GM18909 (cell line): Measurements from ENCODE around the gene OR52B2.
A peak's percentile ranks its signal among the peaks of the same experiment; 100 is the strongest.

Source experiments
- ATAC-seq: cut with Tn5 transposase; IDR thresholded peaks from one replicate; pipeline ENCODE4 v1.9.1; 2021; ENCODE audit warnings: mild to moderate bottlenecking; ENCODE audit not compliant: unreplicated experiment, poor library complexity

Gene OR52B2

GRCh38 chr11:6170226-6170625 lies at the start of gene OR52B2:
TSS of gene OR52B2 (minus strand) at chr11:6170326. CDS start at chr11:6170326, 0 bp downstream.
- no peak for ATAC-seq

GRCh38 chr11:6219359-6219758 lies 49.2 kb upstream of the OR52B2 start:
- ATAC-seq: no peak

GRCh38 chr11:6217722-6218121 lies 47.6 kb upstream of the OR52B2 start:
- no peak for ATAC-seq

- no peak for ATAC-seq
These were observed 46.4 kb upstream of the OR52B2 start for GRCh38 chr11:6216501-6216900.

- ATAC-seq: no peak
These were observed 44.4 kb upstream of the OR52B2 start for GRCh38 chr11:6214530-6214929.

- ATAC-seq: no peak
These were observed 40.3 kb upstream of the OR52B2 start for GRCh38 chr11:6210274-6210955.

GRCh38 chr11:6209801-6210200 lies 39.7 kb upstream of the OR52B2 start:
- ATAC-seq: no peak

- no peak for ATAC-seq
These were observed 36.5 kb upstream of the OR52B2 start for GRCh38 chr11:6206456-6207180.

GRCh38 chr11:6205366-6205765 lies 35.2 kb upstream of the OR52B2 start, which contains the start of gene C11orf42:
TSS of gene C11orf42 (plus strand) at chr11:6205557. CDS start at chr11:6205616, 59 bp downstream.
- ATAC-seq: no peak

GRCh38 chr11:6204706-6205105 lies 34.6 kb upstream of the OR52B2 start:
- ATAC-seq: no peak

- peak; percentile 81 for ATAC-seq
These were observed 33.2 kb upstream of the OR52B2 start for GRCh38 chr11:6203327-6203726.

GRCh38 chr11:6202041-6202440 lies 31.9 kb upstream of the OR52B2 start:
- ATAC-seq: no peak

- ATAC-seq: no peak
These were observed 31.4 kb upstream of the OR52B2 start for GRCh38 chr11:6201481-6201880.

- no peak for ATAC-seq
These were observed 30.8 kb upstream of the OR52B2 start for GRCh38 chr11:6200975-6201374.

- no peak for ATAC-seq
These were observed 29.2 kb upstream of the OR52B2 start, which contains the start of gene OR52W1 for GRCh38 chr11:6199174-6199810. TSS of gene OR52W1 (plus strand) at chr11:6199224. CDS start at chr11:6199224, 0 bp downstream.

GRCh38 chr11:6197466-6198200 lies 27.5 kb upstream of the OR52B2 start:
- ATAC-seq: no peak

- ATAC-seq: no peak
These were observed 26.3 kb upstream of the OR52B2 start for GRCh38 chr11:6196396-6196795.

- no peak for ATAC-seq
These were observed 24.0 kb upstream of the OR52B2 start for GRCh38 chr11:6194065-6194581.

GRCh38 chr11:6191742-6192141 lies 21.6 kb upstream of the OR52B2 start:
- no peak for ATAC-seq

- no peak for ATAC-seq
These were observed 5.3 kb upstream of the OR52B2 start for GRCh38 chr11:6175440-6175839.
